GM23338 (cell line): ENCODE results near the gene MRPS18C.

Source experiments
- EZH2 ChIP-seq: fragments of 200-600 bp; sonication (generic); IDR thresholded peaks from one replicate; pipeline ENCODE4 v1.8.0; 2017; ENCODE audit warnings: antibody characterized with exemption, mild to moderate bottlenecking, low read depth; ENCODE audit not compliant: unreplicated experiment
- JUNB ChIP-seq: IDR thresholded peaks from one replicate; pipeline ENCODE4 v1.6.1; 2016; ENCODE audit warnings: antibody characterized with exemption; ENCODE audit not compliant: unreplicated experiment
- TF ChIP-seq, protein P1 (sequence below), 2 experiments: fragments of 200-600 bp in 1 of 2; sonication (generic) in 1 of 2; conservative IDR thresholded peaks; 2 replicates each; pipeline versions ENCODE4 v1.5.1 to v1.6.1; 2016 to 2017; ENCODE audit warnings: antibody characterized with exemption in 2 of 2, low read depth in 2 of 2, mild to moderate bottlenecking in 2 of 2, moderate library complexity in 1 of 2

GRCh38 chr4:83490876-83491450, 35.1 kb downstream of the MRPS18C start:
- TF ChIP-seq, protein P1, sequence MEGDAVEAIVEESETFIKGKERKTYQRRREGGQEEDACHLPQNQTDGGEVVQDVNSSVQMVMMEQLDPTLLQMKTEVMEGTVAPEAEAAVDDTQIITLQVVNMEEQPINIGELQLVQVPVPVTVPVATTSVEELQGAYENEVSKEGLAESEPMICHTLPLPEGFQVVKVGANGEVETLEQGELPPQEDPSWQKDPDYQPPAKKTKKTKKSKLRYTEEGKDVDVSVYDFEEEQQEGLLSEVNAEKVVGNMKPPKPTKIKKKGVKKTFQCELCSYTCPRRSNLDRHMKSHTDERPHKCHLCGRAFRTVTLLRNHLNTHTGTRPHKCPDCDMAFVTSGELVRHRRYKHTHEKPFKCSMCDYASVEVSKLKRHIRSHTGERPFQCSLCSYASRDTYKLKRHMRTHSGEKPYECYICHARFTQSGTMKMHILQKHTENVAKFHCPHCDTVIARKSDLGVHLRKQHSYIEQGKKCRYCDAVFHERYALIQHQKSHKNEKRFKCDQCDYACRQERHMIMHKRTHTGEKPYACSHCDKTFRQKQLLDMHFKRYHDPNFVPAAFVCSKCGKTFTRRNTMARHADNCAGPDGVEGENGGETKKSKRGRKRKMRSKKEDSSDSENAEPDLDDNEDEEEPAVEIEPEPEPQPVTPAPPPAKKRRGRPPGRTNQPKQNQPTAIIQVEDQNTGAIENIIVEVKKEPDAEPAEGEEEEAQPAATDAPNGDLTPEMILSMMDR (conservative IDR thresholded peaks at IDR 0.05; ENCODE audit: low read depth in 2 of 2) = peak; percentile 79 to 98
- TF ChIP-seq JUNB = no peak
- no peak for TF ChIP-seq EZH2
